GM10266 (cell line): ENCODE measurements around the gene TMEM131L.
A peak's percentile ranks its signal among the peaks of the same experiment; 100 is the strongest.

ENCODE experiments used
- DNase-seq: peaks from one replicate; pipeline ENCODE4 v3.0.0; 2012; ENCODE audit errors: extremely low spot score
- CTCF ChIP-seq: IDR thresholded peaks from 2 replicates; pipeline ENCODE4 v1.5.1; 2012; ENCODE audit warnings: mild to moderate bottlenecking, low read depth; ENCODE audit not compliant: control insufficient read depth, insufficient read depth; ENCODE audit errors: missing control alignments

The TMEM131L gene

GRCh38 chr4:153638011-153638410, 171.9 kb downstream of the TMEM131L start:
- no peak for TF ChIP-seq CTCF

GRCh38 chr4:153638999-153639398, 172.8 kb downstream of the TMEM131L start:
- no peak for TF ChIP-seq CTCF
- DNase-seq, result no peak

More at GRCh38 chr4:153638011-153638410, 171.9 kb downstream of the TMEM131L start:
- DNase-seq, result no peak

GRCh38 chr4:153639833-153640802, 174.0 kb downstream of the TMEM131L start:
- TF ChIP-seq CTCF, result no peak
- DNase-seq, result no peak

GRCh38 chr4:153641532-153641931, 175.4 kb downstream of the TMEM131L start:
- no peak for DNase-seq
- TF ChIP-seq CTCF, result no peak

- DNase-seq, result peak; percentile 74
- peak; percentile 47 for TF ChIP-seq CTCF
Measured at GRCh38 chr4:153643406-153644383, 177.5 kb downstream of the TMEM131L start.

GRCh38 chr4:153645183-153645582, 179.0 kb downstream of the TMEM131L start:
- DNase-seq, result no peak
- TF ChIP-seq CTCF, result peak; percentile 25
